ENCODE measurements around the gene ZNF215.
"Not testable (repeated sequence)": the region's sequence is repeated elsewhere in the genome, so short reads cannot be mapped to it uniquely, and the experiment has no call there.

ZNF215 gene

DNA sequence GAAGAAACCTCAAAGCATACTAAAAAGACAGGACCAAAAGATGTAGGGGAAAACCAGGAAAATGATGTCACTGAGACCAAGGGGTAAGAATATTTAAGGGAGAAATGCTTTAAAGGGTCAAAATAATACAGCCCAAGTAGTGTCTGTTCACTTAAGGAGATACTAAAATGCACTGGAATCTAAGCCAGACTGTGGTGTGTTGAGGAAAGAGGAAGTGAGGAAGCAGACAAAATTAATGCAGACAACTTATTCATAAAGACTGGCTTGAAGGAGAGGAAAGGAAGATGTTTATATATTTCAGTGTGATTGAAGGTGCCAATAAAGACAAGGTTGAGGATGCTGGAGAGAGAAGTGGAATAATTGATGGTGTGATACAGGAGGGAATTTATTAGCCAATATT, 15.7 kb downstream of the ZNF215 start:
- DNase-seq (ENCODE audit: low spot score): no peak

DNA sequence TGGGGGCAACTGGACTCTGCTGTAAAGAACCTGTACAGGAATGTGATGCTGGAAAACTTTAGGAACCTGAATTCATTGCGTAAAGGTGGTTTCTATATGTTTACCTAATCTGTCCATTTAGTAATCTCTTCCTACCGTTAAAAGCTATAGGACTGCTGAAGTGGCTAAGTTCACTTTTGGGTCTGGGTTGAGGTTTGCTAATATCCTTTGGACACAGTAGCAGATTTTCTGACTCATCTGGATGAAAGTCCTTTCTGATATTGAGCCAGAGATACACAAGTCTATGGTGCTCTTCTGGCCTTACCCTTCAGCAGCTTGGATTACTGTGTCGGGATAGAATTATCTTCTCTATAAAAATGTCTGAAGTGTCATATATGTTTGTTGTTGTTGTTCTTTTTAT, 16.9 kb downstream of the ZNF215 start:
- DNase-seq (ENCODE audit: low spot score): no peak

DNA sequence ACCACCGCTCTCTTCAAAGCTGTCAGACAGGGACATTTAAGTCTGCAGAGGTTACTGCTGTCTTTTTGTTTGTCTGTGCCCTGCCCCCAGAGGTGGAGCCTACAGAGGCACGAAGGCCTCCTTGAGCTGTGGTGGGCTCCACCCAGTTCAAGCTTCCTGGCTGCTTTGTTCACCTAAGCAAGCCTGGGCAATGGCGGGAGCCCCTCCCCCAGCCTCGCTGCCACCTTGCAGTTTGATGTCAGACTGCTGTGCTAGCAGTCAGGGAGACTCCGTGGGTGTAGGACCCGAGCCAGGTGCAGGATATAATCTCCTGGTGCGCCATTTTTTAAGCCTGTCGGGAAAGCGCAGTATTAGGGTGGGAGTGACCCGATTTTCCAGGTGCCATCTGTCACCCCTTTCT, 28.0 kb downstream of the ZNF215 start:
- DNase-seq (ENCODE audit: low spot score): not testable (repeated sequence)

DNA sequence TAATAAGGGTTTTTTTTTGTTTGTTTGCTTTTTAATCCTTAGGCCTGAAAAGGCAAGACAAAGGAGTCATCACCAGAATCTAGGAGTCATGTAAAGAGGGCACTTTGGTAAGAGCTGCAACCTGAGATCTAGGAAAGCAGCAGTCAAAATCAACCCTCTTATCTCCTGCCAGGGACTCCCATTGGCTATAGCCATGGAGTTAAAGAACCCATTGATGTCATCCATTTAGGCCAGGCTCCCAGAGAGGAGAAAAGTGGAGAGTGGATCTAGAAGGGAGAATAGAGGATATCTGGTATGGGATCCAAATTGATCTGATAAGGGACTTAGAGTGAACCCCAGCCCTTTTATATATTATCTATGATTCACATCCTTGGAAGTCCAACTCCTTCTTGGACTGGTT, 35.9 kb downstream of the ZNF215 start:
- DNase-seq (ENCODE audit: low spot score): no peak

DNA sequence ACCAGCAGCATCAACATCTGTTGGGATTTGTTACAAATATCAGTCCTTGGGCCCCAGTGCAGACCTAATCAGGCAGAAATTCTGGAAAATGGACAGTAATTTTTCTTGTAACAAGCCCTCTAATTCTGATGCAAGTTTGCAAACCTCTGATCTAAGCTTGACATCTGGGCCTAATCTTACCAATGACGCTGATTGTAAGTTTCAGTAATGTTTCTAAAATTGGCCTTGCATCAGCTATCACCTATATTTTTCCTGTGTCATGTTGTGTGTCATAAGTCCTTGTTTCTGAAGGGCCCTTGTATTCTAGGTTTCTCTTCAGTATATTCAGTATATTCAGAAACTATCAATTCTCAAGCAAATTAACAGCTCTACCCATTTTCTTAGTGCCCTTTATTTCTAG, 36.4 kb downstream of the ZNF215 start:
- no peak for DNase-seq (ENCODE audit: low spot score)

DNA sequence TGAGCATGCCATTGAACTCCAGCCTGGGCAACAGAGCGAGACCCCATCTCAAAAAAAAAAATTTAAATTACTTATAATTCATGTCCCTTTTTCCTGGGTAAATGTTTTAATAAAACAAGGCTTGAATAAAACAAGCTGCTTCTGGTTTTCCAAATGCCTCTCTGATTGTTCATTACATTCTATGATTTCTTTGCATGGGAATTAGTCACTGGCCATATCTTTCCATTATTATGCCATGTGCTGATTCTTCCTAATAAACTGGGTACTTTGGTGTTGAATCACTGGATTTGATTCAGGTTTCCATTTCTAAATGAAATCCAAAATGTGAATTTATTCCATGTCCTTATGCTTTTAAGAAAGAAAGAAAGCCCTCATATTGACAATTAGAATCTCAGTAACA, 42.6 kb downstream of the ZNF215 start:
- no peak for DNase-seq (ENCODE audit: low spot score)

DNA sequence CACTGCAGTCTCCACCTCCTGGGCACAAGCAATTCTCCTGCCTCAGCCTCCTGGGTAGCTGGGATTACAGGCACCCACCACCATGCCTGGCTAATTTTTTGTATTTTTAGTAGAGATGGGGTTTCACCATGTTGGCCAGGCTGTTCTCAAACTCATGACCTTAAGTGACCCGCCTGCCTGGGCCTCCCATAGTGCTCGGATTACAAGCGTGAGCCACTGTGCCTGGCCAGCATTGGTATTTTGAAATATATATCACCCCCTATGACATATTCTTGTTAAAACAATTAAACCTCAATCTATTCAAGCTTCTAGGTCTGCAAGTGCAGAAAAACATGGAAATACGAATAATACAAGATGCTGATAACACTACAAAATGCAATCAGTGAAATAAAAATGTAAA, 43.6 kb downstream of the ZNF215 start:
- DNase-seq (ENCODE audit: low spot score): not testable (repeated sequence)

DNA sequence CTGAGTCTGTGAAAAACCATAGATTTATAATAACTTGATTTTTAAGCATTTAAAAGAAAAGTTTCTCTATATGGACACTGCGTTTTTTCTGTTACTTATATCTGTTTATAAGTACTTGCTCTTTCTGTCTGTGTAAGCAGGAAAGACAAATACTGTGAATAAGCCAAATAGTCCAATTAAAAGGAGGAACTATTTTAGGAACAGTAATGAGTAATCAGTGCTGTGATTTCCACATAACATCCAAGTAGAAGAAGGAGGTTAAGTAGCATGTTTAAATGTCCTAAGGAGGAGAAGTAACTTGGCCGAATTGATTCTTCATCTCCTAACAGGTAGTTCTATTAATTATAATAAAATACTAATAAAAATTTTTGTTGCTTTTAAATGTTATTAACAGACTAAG, 53.1 kb downstream of the ZNF215 start:
- no peak for DNase-seq (ENCODE audit: low spot score)

DNA sequence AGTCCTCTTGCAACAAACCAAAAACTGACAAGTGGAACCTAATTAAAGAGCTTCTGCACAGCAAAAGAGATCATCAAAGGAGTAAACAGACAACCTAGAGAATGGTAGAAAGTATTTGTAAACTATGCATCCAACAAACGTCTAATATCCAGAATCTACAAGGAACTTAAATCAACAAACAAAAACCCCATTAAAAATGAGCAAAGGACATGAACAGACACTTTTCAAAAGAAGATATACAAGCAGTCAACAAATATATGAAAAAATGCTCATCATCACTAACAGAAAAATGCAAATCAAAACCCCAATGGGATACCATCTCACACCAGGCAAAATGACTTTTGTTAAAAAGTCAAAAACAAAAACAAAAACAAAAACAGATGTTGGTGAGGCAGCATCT, 60.3 kb downstream of the ZNF215 start:
- DNase-seq (ENCODE audit: low spot score): no peak

DNA sequence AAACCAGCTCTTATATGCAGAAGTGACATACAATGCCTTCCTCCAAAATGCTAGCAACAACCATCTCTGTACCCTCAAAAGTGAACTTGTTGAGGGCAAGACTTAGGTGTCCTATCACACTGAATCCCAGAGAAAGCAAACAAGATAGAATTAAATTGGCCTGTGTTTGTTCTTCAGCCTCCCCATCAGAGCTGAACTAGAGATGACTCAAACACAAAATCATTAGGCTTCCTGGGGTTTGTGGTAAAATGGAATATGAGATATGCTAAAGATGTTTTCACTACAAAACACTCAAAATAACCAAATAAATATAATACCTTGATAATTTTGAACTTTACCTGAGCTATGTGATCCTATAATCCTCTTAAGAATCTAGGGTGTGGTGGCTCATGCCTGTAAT, 62.3 kb downstream of the ZNF215 start:
- no peak for DNase-seq (ENCODE audit: low spot score)

DNA sequence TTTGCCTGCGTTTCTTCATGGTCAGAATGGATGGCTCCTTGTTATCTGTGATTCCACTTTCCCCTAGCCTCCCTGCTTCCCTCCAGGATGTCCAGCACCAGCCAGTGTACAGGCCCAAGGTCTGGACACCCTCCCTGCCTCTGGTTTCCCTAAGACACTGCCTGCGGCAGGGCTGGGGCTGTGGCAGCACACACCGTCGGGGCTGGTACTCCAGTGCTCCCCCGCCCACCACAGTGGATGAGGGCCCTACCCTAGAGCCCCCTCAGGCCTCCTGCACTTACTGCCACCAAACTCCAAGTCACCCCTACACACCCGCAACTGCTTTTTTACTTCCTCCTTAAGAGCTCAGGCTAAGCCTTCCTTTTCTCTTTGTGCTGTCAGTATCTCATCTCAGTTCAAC, 65.0 kb downstream of the ZNF215 start:
- no peak for DNase-seq (ENCODE audit: low spot score)

DNA sequence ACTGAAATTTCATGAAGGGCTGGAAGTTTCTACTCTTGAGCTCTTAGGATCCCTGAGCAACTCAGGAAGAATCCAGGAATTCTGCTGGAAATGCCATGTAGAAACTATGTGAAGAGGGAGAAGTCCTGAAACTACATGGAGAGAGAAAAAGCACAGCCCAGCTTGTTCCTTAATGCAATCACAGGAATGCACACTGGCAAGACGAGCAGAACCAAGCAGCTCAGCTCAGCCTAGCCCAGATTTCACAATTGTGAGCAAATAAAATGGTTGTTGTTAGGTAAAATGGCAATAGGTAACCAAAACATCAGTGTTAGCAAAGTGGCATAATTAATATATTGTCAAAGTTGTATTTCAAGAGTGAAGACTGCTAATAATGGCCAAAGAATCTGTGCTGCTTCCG, 65.8 kb downstream of the ZNF215 start:
- DNase-seq (ENCODE audit: low spot score): no peak

DNA sequence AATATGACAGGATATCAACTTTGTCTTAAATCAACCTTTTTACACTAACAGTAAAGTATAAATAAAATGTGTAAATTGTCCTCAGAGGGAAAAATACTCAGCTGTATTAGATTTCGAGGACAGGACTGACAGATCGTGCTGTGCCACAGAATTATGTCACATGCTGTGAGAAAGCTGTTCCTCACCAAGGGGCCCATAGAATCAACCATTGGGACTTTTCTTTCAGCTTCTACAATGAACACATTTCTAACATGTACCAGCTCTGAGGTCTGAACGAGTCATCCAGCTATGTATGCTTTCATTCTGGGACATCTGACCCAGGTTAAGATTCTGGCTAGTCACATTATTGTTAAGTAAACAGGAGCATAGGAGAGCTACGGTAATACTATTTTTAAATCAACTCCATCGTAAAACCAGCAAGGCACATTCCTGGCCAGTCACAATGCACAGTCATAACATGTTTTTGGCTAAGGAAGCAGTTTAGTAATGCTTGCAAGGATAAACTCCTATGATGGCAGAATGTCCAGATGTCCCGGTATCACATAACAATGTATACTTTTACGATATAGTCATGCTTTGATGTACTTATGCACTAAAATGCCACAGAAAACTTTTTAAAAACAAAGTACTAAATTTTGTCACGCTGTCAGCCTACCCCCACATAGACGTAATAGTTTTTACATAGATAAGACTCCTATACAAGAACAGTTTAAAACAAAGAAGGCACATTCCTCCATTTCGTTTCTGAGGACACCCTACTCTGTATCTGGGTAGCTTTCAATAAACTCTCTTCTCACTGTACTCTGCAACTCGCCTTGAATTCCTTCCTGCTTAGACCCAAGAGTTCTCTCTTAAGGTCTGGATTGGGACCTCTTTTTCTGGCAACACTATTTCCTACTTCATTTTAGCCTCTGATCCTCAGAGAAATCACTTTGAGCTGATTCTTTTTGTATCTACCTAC, 66.5 kb downstream of the ZNF215 start:
- no peak for DNase-seq (ENCODE audit: low spot score)

DNA sequence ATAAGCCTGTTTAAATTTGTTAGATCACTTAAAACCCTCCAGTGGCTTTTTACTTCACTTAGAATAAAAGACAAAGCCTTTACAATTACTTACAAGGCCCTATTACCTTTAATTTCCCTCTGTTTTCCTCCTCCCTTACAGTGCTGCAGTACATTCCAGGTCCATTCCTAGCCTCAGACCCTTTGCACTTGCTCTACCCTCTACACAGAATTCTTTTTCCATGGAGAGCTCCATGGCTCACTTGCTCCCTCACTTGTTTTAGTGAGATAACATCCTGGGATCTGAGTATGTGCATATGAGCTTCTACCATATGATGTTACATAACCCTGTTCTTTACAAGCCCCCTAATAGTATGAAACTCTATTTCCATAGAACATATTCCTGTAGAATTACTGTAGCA, 69.5 kb downstream of the ZNF215 start:
- DNase-seq (ENCODE audit: low spot score): no peak

DNA sequence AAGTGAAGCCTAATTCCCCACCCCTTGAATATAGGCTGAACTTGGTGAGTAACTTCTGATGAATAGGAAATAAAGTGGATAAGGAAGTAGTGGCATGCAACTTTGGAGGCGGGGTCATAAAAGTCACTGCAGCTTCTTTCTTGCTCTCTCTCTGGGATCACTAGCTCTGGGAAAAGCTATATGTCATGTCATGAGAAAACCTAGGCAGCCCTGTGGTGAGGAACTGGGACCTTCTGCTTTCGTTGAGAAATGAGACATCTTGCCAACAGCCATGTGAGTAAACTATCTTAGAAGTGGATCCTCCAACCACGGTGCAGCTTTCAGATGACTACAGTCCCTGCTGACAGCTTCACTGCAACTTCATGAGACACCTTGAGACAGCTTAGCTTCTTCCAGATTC, 78.3 kb downstream of the ZNF215 start:
- no peak for DNase-seq (ENCODE audit: low spot score)
